Neural crest cell (in vitro differentiated cells): ENCODE results near the gene CASP7. TPM values are rescaled to one million over a fixed set of nuclear protein-coding genes. Genes with fewer than 3 reads are reported as not detected.

Experiments used
- DNase-seq: peaks from one replicate; pipeline ENCODE4 v3.0.0; 2021; ENCODE audit warnings: low read depth, mixed read lengths, low spot score
- H3K27ac Mint-ChIP-seq: one replicate; pipeline ENCODE4 v1.8.0; 2021; ENCODE audit warnings: mild to moderate bottlenecking, mixed read lengths; ENCODE audit not compliant: unreplicated experiment
- H3K27me3 Mint-ChIP-seq: 2 replicates; pipeline ENCODE4 v1.8.0; 2021; ENCODE audit warnings: low read depth, mild to moderate bottlenecking, mixed read lengths
- H3K36me3 Mint-ChIP-seq: 2 replicates; pipeline ENCODE4 v1.8.0; 2021; ENCODE audit warnings: low read depth, mild to moderate bottlenecking, mixed read lengths
- H3K4me1 Mint-ChIP-seq: 2 replicates; pipeline ENCODE4 v1.8.0; 2021; ENCODE audit warnings: mixed read lengths
- H3K4me3 Mint-ChIP-seq: one replicate; pipeline ENCODE4 v1.8.0; 2021; ENCODE audit warnings: mild to moderate bottlenecking, mixed read lengths
- H3K9me3 Mint-ChIP-seq: 2 replicates; pipeline ENCODE4 v1.8.0; 2021; ENCODE audit warnings: mixed read lengths
- total RNA-seq: library from RNA; stranded (reverse); gene quantifications from 2 replicates; pipeline ENCODE4 v1.2.1, GENCODE V29; 2021
- TF ChIP-seq, protein P1 (sequence below): fragments of 200-600 bp; sonication (generic); conservative IDR thresholded peaks from 2 replicates; pipeline ENCODE4 v1.5.0; 2021; ENCODE audit warnings: antibody characterized with exemption, mild to moderate bottlenecking

Gene CASP7
- total RNA-seq, 1 donor from 2014 or later = 16.6 TPM

DNA sequence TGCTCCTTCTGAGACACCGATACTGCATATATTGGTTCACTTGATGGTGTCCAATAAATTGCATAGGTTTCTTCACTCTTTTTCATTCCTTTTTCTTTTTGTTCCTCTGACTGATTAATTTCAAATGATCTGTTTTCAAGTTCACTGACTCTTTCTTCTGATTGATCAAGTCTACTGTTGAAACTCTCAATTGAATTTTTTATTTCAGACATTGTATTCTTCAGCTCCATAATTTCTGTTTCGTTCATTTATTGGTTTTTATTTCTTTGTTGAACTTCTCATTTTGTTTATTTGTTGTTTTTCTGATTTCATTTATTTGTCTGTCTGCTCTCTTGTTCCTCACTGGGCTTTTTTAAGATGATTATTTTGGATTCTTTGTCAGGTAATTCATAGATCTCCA, 13.6 kb downstream of the CASP7 start:
- H3K4me1 Mint-ChIP-seq = no peaks in the 10 kb centered on the region
- H3K27me3 Mint-ChIP-seq = no peaks in the 10 kb centered on the region
- peaks cover 57% of the 10 kb centered on the region for H3K36me3 Mint-ChIP-seq
- no peak overlapping the region for H3K4me3 Mint-ChIP-seq
- peaks cover 22% of the 10 kb centered on the region for H3K9me3 Mint-ChIP-seq
- no peak for DNase-seq
- TF ChIP-seq, protein P1, sequence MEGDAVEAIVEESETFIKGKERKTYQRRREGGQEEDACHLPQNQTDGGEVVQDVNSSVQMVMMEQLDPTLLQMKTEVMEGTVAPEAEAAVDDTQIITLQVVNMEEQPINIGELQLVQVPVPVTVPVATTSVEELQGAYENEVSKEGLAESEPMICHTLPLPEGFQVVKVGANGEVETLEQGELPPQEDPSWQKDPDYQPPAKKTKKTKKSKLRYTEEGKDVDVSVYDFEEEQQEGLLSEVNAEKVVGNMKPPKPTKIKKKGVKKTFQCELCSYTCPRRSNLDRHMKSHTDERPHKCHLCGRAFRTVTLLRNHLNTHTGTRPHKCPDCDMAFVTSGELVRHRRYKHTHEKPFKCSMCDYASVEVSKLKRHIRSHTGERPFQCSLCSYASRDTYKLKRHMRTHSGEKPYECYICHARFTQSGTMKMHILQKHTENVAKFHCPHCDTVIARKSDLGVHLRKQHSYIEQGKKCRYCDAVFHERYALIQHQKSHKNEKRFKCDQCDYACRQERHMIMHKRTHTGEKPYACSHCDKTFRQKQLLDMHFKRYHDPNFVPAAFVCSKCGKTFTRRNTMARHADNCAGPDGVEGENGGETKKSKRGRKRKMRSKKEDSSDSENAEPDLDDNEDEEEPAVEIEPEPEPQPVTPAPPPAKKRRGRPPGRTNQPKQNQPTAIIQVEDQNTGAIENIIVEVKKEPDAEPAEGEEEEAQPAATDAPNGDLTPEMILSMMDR = no peak
- H3K27ac Mint-ChIP-seq = no peak overlapping the region

DNA sequence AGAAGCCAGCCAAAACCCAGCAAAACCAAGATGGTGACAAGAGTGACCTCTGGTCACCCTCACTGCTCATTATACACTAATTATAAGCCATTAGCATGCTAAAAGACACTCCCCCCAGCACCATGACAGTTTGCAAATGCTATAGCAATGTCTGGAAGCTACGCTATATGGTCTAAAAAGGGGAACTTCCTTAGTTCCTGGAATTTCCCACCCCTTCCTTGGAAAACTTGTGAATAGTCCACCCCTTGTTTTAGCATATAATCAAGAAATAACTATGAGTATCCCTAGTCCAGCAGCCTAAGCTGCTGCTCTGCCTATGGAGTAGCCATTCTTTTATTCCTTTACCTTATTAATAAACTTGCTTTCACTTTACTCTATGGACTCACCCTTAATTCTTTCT, 16.0 kb downstream of the CASP7 start:
- H3K27ac Mint-ChIP-seq = no peak overlapping the region
- TF ChIP-seq, protein P1 = no peak
- peaks cover 15% of the 10 kb centered on the region for H3K9me3 Mint-ChIP-seq
- H3K27me3 Mint-ChIP-seq = no peaks in the 10 kb centered on the region
- H3K4me1 Mint-ChIP-seq = no peaks in the 10 kb centered on the region
- no peak for DNase-seq
- no peak overlapping the region for H3K4me3 Mint-ChIP-seq
- H3K36me3 Mint-ChIP-seq = peaks cover 42% of the 10 kb centered on the region

GRCh38 chr10:113697595-113697994, 17.9 kb downstream of the CASP7 start:
- DNase-seq = no peak
- Mint-ChIP-seq H3K4me3 (no peak overlapping the region), H3K9me3 (peaks cover 15% of the 10 kb centered on the region), H3K4me1 (no peaks in the 10 kb centered on the region), H3K27me3 (no peaks in the 10 kb centered on the region), H3K27ac (no peak overlapping the region), H3K36me3 (peaks cover 35% of the 10 kb centered on the region)
- TF ChIP-seq, protein P1 = no peak

- TF ChIP-seq, protein P1 = peak; percentile 81
- Mint-ChIP-seq H3K27me3 (no peaks in the 10 kb centered on the region), H3K4me3 (no peak overlapping the region), H3K4me1 (peaks cover 15% of the 10 kb centered on the region), H3K36me3 (no peaks in the 10 kb centered on the region), H3K27ac (no peak overlapping the region), H3K9me3 (no peaks in the 10 kb centered on the region)
- DNase-seq = peak; percentile 45
Measured at GRCh38 chr10:113704637-113705343, 25.1 kb downstream of the CASP7 start.

- H3K27ac Mint-ChIP-seq = no peak overlapping the region
- H3K4me1 Mint-ChIP-seq = peaks cover 20% of the 10 kb centered on the region
- TF ChIP-seq, protein P1 = no peak
- no peaks in the 10 kb centered on the region for H3K9me3 Mint-ChIP-seq
- H3K27me3 Mint-ChIP-seq = no peaks in the 10 kb centered on the region
- H3K4me3 Mint-ChIP-seq = no peak overlapping the region
- DNase-seq = no peak
- no peaks in the 10 kb centered on the region for H3K36me3 Mint-ChIP-seq
Measured at GRCh38 chr10:113705344-113705652, 25.6 kb downstream of the CASP7 start.
